Glutamatergic neuron (in vitro differentiated cells): Measurements from ENCODE around the gene B3GNT4. TPM values are rescaled to one million over a fixed set of nuclear protein-coding genes. Genes with fewer than 3 reads are reported as not detected.

ENCODE experiments used
- DNase-seq: peaks from one replicate; pipeline ENCODE4 v3.0.0; 2022
- H3K27ac Mint-ChIP-seq: one replicate; pipeline ENCODE4 v1.8.0; 2020; ENCODE audit warnings: mild to moderate bottlenecking, mixed read lengths, inconsistent platforms; ENCODE audit not compliant: unreplicated experiment
- H3K27me3 Mint-ChIP-seq: one replicate; pipeline ENCODE4 v1.8.0; 2020; ENCODE audit warnings: mild to moderate bottlenecking, moderate library complexity, mixed read lengths, inconsistent platforms; ENCODE audit not compliant: unreplicated experiment
- H3K36me3 Mint-ChIP-seq: one replicate; pipeline ENCODE4 v1.8.0; 2020; ENCODE audit warnings: mild to moderate bottlenecking, mixed read lengths, inconsistent platforms; ENCODE audit not compliant: unreplicated experiment
- H3K4me1 Mint-ChIP-seq: one replicate; pipeline ENCODE4 v1.8.0; 2020; ENCODE audit warnings: mild to moderate bottlenecking, low read depth, mixed read lengths, inconsistent platforms; ENCODE audit not compliant: unreplicated experiment
- H3K4me3 Mint-ChIP-seq: one replicate; pipeline ENCODE4 v1.8.0; 2020; ENCODE audit warnings: mild to moderate bottlenecking, mixed read lengths, inconsistent platforms; ENCODE audit not compliant: unreplicated experiment
- H3K9me3 Mint-ChIP-seq: one replicate; pipeline ENCODE4 v1.8.0; 2020; ENCODE audit warnings: mild to moderate bottlenecking, moderate library complexity, mixed read lengths, inconsistent platforms; ENCODE audit not compliant: unreplicated experiment
- CTCF ChIP-seq: fragments of 200-600 bp; sonication (generic); IDR thresholded peaks from one replicate; pipeline ENCODE4 v1.5.0; 2021; ENCODE audit not compliant: partially characterized antibody, unreplicated experiment
- total RNA-seq: library from RNA; stranded (reverse); fragmentation: NEBNext Ultra II Directional; extraction: Animal tissue kit (Norgen Biotek cat#: 25700); gene quantifications from one replicate; pipeline ENCODE4 v1.2.1, GENCODE V29; 2021; ENCODE audit not compliant: unreplicated experiment

The B3GNT4 gene
- total RNA-seq, 1 donor from 2014 or later, result 1.8 TPM

GRCh38 chr12:122161682-122162081 is 41.8 kb upstream of the B3GNT4 start:
- Mint-ChIP-seq H3K4me1 (peaks cover under 1% of the 10 kb centered on the region), H3K27ac (no peak overlapping the region), H3K9me3 (peaks cover 1% of the 10 kb centered on the region), H3K4me3 (no peak overlapping the region), H3K36me3 (no peaks in the 10 kb centered on the region), H3K27me3 (peaks cover 1% of the 10 kb centered on the region)
- no peak for TF ChIP-seq CTCF
- DNase-seq, result no peak

GRCh38 chr12:122162976-122163375 is 40.5 kb upstream of the B3GNT4 start:
- Mint-ChIP-seq H3K27me3 (peaks cover 1% of the 10 kb centered on the region), H3K27ac (no peak overlapping the region), H3K4me1 (peaks cover 6% of the 10 kb centered on the region), H3K4me3 (no peak overlapping the region), H3K36me3 (no peaks in the 10 kb centered on the region), H3K9me3 (peaks cover 3% of the 10 kb centered on the region)
- no peak for DNase-seq
- no peak for TF ChIP-seq CTCF

- Mint-ChIP-seq H3K27ac (peak overlapping the region; percentile 56), H3K27me3 (no peaks in the 10 kb centered on the region), H3K36me3 (no peaks in the 10 kb centered on the region), H3K4me1 (peaks cover 6% of the 10 kb centered on the region), H3K9me3 (peaks cover 3% of the 10 kb centered on the region), H3K4me3 (no peak overlapping the region)
- no peak for TF ChIP-seq CTCF
- DNase-seq, result peak; percentile 44
Observed at GRCh38 chr12:122166422-122167349, 36.8 kb upstream of the B3GNT4 start.

- Mint-ChIP-seq H3K9me3 (peaks cover 3% of the 10 kb centered on the region), H3K36me3 (no peaks in the 10 kb centered on the region), H3K4me3 (no peak overlapping the region), H3K4me1 (peaks cover 6% of the 10 kb centered on the region), H3K27ac (peak overlapping the region; percentile 56), H3K27me3 (no peaks in the 10 kb centered on the region)
- no peak for TF ChIP-seq CTCF
- DNase-seq, result no peak
Observed at GRCh38 chr12:122167356-122167925, 36.1 kb upstream of the B3GNT4 start.

GRCh38 chr12:122168492-122168891 is 35.0 kb upstream of the B3GNT4 start:
- H3K4me3 Mint-ChIP-seq, result no peak overlapping the region
- no peak overlapping the region for H3K27ac Mint-ChIP-seq

More at GRCh38 chr12:122168492-122168891, 35.0 kb upstream of the B3GNT4 start:
- peaks cover 3% of the 10 kb centered on the region for H3K9me3 Mint-ChIP-seq
- no peak for DNase-seq
- H3K27me3 Mint-ChIP-seq, result no peaks in the 10 kb centered on the region
- H3K36me3 Mint-ChIP-seq, result no peaks in the 10 kb centered on the region
- TF ChIP-seq CTCF, result no peak
- peaks cover 6% of the 10 kb centered on the region for H3K4me1 Mint-ChIP-seq
